SK-N-MC (cell line): ENCODE measurements around the gene PRR15.
"Not testable (repeated sequence)": the region's sequence is repeated elsewhere in the genome, so short reads cannot be mapped to it uniquely, and the experiment has no call there.

Experiments
- DNase-seq: peaks from one replicate; pipeline ENCODE4 v3.0.0-alpha.2; 2011; ENCODE audit warnings: low read depth, low spot score
- H3K27ac ChIP-seq: fragments of 200-600 bp; sonication (generic); 2 replicates; pipeline ENCODE4 v1.5.1; 2016; ENCODE audit warnings: mixed run types
- H3K36me3 ChIP-seq: fragments of 200-600 bp; sonication (generic); 2 replicates; pipeline ENCODE4 v1.6.1; 2017; ENCODE audit warnings: antibody characterized with exemption, low read length, mixed read lengths; ENCODE audit not compliant: insufficient read depth
- H3K4me3 ChIP-seq: fragments of 200-600 bp; sonication (generic); 2 replicates; pipeline ENCODE4 v1.5.1; 2016
- H3K9ac ChIP-seq: fragments of 200-600 bp; sonication (generic); 2 replicates; pipeline ENCODE4 v1.8.0; 2017; ENCODE audit warnings: mixed run types, mixed read lengths; ENCODE audit not compliant: insufficient read length
- H3K9me3 ChIP-seq: fragments of 200-600 bp; sonication (generic); 2 replicates; pipeline ENCODE4 v1.6.1; 2017; ENCODE audit warnings: low read depth, mild to moderate bottlenecking, antibody characterized with exemption, low read length, moderate library complexity, mixed read lengths
- EZH2 ChIP-seq: fragments of 200-600 bp; sonication (generic); IDR thresholded peaks from one replicate; pipeline ENCODE4 v1.6.1; 2017; ENCODE audit warnings: antibody characterized with exemption
- FOXP2 ChIP-seq: optimal IDR thresholded peaks from 2 replicates; pipeline ENCODE3; 2011; ENCODE audit warnings: mild to moderate bottlenecking, moderate library complexity; ENCODE audit not compliant: insufficient read depth; ENCODE audit errors: extremely low read length, control extremely low read depth
- POLR2AphosphoS5 ChIP-seq: IDR thresholded peaks from 2 replicates; pipeline ENCODE4 v1.6.1; 2012; ENCODE audit warnings: mild to moderate bottlenecking, low read depth, low read length, borderline replicate concordance

PRR15 gene, protein sequence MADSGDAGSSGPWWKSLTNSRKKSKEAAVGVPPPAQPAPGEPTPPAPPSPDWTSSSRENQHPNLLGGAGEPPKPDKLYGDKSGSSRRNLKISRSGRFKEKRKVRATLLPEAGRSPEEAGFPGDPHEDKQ

GRCh38 chr7:29563590-29564495 is at the start of gene PRR15:
TSS of gene PRR15 (plus strand) at chr7:29563835. CDS start at chr7:29566330, 2,495 bp downstream.
- no peak for TF ChIP-seq POLR2AphosphoS5
- no peak for TF ChIP-seq EZH2
- TF ChIP-seq FOXP2 = no peak
- Histone ChIP-seq H3K27ac (no peak within 1 kb of the TSS), H3K9ac (no peak within 1 kb of the TSS), H3K4me3 (peak within 1 kb of the TSS; percentile 85), H3K9me3 (no peaks in the 10 kb centered on the region), H3K36me3 (no peaks in the 10 kb centered on the region)
- DNase-seq = no peak

DNA sequence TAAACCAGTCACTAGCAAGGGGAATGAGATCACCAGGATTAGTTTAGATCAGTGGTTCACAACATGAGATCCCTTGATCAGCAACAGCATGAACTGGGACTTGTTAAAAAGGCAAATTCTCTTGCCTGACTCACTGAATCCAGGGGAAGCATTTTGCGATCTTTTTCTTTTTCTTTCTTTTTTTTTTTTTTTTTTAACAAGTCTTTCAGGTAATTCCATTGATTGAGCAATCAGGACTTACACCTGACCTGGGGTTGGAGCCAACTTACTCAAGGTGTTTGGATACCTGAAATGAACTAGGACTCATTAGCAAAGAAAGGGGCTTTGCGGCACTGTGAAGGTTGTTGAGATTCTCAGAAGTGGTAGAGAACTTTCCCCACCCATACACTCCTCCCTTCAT is 47.1 kb upstream of the PRR15 start:
- Histone ChIP-seq H3K27ac (no peak overlapping the region), H3K4me3 (no peak overlapping the region), H3K36me3 (no peaks in the 10 kb centered on the region; the same call in 1 of the 2 replicates), H3K9me3 (no peaks in the 10 kb centered on the region), H3K9ac (no peak overlapping the region)
- no peak for TF ChIP-seq FOXP2
- no peak for TF ChIP-seq EZH2
- TF ChIP-seq POLR2AphosphoS5 = no peak
- no peak for DNase-seq

GRCh38 chr7:29518616-29519015 is 45.0 kb upstream of the PRR15 start:
- no peak for DNase-seq
- no peak for TF ChIP-seq EZH2
- TF ChIP-seq POLR2AphosphoS5 = no peak
- no peak for TF ChIP-seq FOXP2
- Histone ChIP-seq H3K27ac (no peak overlapping the region), H3K9ac (no peak overlapping the region), H3K9me3 (no peaks in the 10 kb centered on the region; the same call in 1 of the 2 replicates), H3K4me3 (no peak overlapping the region), H3K36me3 (no peaks in the 10 kb centered on the region)

- no peaks in the 10 kb centered on the region for H3K36me3 ChIP-seq
- H3K4me3 ChIP-seq = no peak overlapping the region
- no peaks in the 10 kb centered on the region; the same call in 1 of the 2 replicates for H3K9me3 ChIP-seq
- DNase-seq = no peak
- H3K27ac ChIP-seq = no peak overlapping the region
- no peak overlapping the region for H3K9ac ChIP-seq
- TF ChIP-seq FOXP2 (no peak), POLR2AphosphoS5 (no peak), EZH2 (no peak)
Observed at GRCh38 chr7:29523728-29524127, 39.9 kb upstream of the PRR15 start.

- Histone ChIP-seq H3K9ac (no peak overlapping the region), H3K27ac (no peak overlapping the region), H3K36me3 (no peaks in the 10 kb centered on the region), H3K9me3 (no peaks in the 10 kb centered on the region; the same call in 1 of the 2 replicates), H3K4me3 (no peak overlapping the region)
- no peak for DNase-seq
- no peak for TF ChIP-seq POLR2AphosphoS5
- no peak for TF ChIP-seq FOXP2
- no peak for TF ChIP-seq EZH2
Observed at GRCh38 chr7:29527505-29528108, 36.0 kb upstream of the PRR15 start.

DNA sequence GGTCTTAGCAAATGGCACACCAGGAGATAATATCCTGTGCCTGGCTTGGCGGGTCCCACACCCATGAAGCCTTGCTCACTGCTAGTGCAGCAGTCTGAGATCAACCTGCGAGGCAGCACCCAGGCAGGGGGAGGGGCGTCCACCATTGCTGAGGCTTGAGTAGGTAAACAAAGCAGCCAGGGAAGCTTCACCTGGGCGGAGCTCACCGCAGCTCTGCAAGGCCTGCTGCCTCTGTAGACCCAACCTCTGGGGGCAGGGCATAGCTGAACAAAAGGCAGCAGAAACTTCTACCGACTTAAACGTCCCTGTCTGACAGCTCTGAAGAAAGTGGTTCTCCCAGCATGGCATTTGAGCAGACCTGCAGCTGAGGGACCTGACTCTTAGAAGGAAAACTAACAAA is 35.1 kb upstream of the PRR15 start:
- not testable (repeated sequence) for H3K4me3 ChIP-seq, H3K9ac ChIP-seq, H3K27ac ChIP-seq, H3K36me3 ChIP-seq, H3K9me3 ChIP-seq, DNase-seq

GRCh38 chr7:29538389-29538788 is 25.2 kb upstream of the PRR15 start:
- DNase-seq = no peak
- Histone ChIP-seq H3K9ac (no peak overlapping the region), H3K36me3 (no peaks in the 10 kb centered on the region), H3K4me3 (no peak overlapping the region), H3K27ac (no peak overlapping the region), H3K9me3 (no peaks in the 10 kb centered on the region)
- TF ChIP-seq FOXP2 (no peak), EZH2 (no peak), POLR2AphosphoS5 (no peak)

- no peak overlapping the region for H3K9ac ChIP-seq
- H3K36me3 ChIP-seq = no peaks in the 10 kb centered on the region
- no peak for DNase-seq
- H3K9me3 ChIP-seq = 0 out of 2 replicates have a peak, but pooled peaks cover 2% of the 10 kb centered on the region
- H3K27ac ChIP-seq = no peak overlapping the region
- TF ChIP-seq EZH2 (no peak), FOXP2 (no peak), POLR2AphosphoS5 (no peak)
- no peak overlapping the region for H3K4me3 ChIP-seq
Observed at GRCh38 chr7:29539471-29539870, 24.2 kb upstream of the PRR15 start.

DNA sequence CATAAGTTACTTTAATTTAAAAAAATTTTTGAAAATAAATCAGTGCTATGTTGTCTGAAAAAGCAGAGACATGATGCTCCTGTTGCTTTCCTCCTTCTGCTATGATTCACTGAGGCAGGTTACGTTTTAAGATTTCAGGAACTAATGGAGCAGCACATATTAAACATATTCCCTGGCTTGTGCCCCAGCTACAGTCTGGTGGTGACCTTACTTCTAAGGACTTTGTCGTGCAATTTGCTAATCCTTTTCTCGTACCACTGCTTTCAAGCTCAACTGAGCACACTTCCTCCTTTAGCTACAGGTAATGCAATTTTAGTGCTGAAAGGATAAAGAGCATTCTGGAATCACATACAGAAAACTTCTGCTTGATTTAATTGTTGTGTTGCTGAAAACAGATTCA is 16.2 kb upstream of the PRR15 start:
- no peak for TF ChIP-seq POLR2AphosphoS5
- no peak for TF ChIP-seq EZH2
- Histone ChIP-seq H3K27ac (no peak overlapping the region), H3K4me3 (no peak overlapping the region), H3K36me3 (no peaks in the 10 kb centered on the region), H3K9me3 (0 out of 2 replicates have a peak, but pooled peaks cover 4% of the 10 kb centered on the region), H3K9ac (no peak overlapping the region)
- DNase-seq = no peak
